Gastrocnemius medialis (tissue), 4 donors: Measurements from ENCODE around the gene ZNF595.
"Not testable (repeated sequence)": the region's sequence is repeated elsewhere in the genome, so short reads cannot be mapped to it uniquely, and the experiment has no call there.

Experiments used
- CTCF ChIP-seq, 5 experiments: fragments of 450-650 bp in 3 of 5; fragments of 200-600 bp in 2 of 5; sonication (generic) in 2 of 5; IDR thresholded peaks in 4 of 5; conservative IDR thresholded peaks in 1 of 5; 1 replicate in 4 of 5; 2 replicates in 1 of 5; pipeline ENCODE4 v1.5.1; 2016 to 2019; ENCODE audit warnings: antibody characterized with exemption in 5 of 5, mild to moderate bottlenecking in 3 of 5, moderate library complexity in 3 of 5
- POLR2A ChIP-seq, 2 donors: fragments of 450-650 bp; IDR thresholded peaks; one replicate each; pipeline ENCODE4 v1.6.1; 2017; ENCODE audit warnings: antibody characterized with exemption in 2 of 2, mild to moderate bottlenecking in 2 of 2, moderate library complexity in 2 of 2

DNA sequence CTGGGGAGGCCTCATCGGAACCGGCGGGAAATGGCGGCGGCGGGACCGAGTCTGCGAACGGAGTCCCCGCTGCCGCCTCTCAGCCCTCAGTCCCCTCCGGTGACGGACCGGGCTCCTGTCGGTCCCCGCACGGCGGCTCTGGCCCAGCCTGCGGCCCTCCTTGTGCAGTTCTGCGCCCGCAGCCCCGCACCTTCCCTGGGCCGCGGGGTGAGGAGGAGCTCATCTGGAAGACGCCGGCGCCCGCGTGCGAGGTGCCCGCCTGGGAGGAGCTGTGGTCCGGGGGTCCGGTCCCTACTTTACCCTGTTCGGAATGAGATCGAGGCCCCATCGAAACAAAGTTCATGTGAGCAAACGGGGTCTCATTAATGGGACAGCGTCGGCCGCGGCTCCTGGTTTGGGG is 400 bp downstream of the ZNF595 start:
- not testable (repeated sequence) for TF ChIP-seq CTCF (IDR thresholded peaks at IDR 0.05 in 4 of 5, conservative IDR thresholded peaks at IDR 0.05 in 1 of 5); POLR2A (IDR thresholded peaks at IDR 0.05)
